ENCODE data around the gene PHF1.
"Not testable (repeated sequence)": the region's sequence is repeated elsewhere in the genome, so short reads cannot be mapped to it uniquely, and the experiment has no call there.

DNA sequence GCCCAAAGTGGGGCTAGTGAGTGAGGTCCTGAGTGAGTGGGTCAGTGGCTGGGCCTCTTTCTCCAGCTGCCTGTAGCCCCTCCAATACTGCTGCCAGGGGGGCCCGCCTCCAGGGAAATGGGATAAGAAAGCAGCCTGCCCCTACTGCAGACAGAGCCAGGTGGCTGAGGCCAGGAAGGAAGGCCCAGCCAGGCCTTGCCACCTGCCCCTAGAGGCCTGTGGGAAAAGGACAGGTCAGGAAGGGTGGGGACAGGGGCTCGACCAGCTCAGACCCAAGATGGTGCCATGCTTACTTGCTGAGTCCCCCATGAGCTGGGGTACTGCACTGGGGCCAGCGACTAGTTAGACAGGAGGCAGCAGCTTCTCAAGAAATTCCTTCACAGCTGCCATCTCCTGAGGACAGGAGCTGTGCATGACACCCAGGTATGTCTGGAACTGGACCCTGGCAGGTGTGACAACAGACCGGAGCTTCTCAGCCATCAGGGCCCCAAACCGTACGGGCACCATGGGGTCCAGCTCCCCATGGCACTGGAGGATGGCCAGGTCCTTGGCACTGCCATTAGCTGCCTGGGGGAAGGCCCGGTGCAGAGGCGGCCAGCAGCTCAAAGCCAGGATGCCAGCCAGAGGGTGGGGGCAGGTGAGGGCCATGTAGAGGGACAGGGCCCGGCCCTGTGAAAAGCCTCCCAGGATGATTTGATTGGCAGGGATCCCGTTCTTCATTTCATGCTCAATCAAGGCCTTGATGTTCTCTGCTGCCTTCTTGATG, 45.4 kb upstream of the PHF1 start:
- TF ChIP-seq, protein P1, sequence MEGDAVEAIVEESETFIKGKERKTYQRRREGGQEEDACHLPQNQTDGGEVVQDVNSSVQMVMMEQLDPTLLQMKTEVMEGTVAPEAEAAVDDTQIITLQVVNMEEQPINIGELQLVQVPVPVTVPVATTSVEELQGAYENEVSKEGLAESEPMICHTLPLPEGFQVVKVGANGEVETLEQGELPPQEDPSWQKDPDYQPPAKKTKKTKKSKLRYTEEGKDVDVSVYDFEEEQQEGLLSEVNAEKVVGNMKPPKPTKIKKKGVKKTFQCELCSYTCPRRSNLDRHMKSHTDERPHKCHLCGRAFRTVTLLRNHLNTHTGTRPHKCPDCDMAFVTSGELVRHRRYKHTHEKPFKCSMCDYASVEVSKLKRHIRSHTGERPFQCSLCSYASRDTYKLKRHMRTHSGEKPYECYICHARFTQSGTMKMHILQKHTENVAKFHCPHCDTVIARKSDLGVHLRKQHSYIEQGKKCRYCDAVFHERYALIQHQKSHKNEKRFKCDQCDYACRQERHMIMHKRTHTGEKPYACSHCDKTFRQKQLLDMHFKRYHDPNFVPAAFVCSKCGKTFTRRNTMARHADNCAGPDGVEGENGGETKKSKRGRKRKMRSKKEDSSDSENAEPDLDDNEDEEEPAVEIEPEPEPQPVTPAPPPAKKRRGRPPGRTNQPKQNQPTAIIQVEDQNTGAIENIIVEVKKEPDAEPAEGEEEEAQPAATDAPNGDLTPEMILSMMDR (conservative IDR thresholded peaks at IDR 0.05; ENCODE audit: low read length): not testable (repeated sequence)
- TF ChIP-seq EZH2phosphoT487 (IDR thresholded peaks at IDR 0.05; ENCODE audit: borderline replicate concordance): not testable (repeated sequence)

Measured in Loucy (cell line).